Activated CD4-positive, alpha-beta memory T cell treated with anti-CD3 and anti-CD28 coated beads for 36 hours (primary cell): ENCODE measurements around the gene HARS2. TPM values are rescaled to one million over a fixed set of nuclear protein-coding genes. Genes with fewer than 3 reads are reported as not detected.
"Not testable (repeated sequence)": the region's sequence is repeated elsewhere in the genome, so short reads cannot be mapped to it uniquely, and the experiment has no call there.

Experiments
- CTCF ChIA-PET: fragments of 350-600 bp; sonication (Branson Sonifier 250); formaldehyde crosslinking; loops from one replicate; lab custom pipeline; 2021; ENCODE audit warnings: antibody characterized with exemption, inconsistent platforms; lab: Charles Lee
- POLR2A ChIA-PET: fragments of 350-600 bp; sonication (Branson Sonifier 250); formaldehyde crosslinking; loops from one replicate; lab custom pipeline; 2021; ENCODE audit warnings: antibody characterized with exemption; lab: Charles Lee
- DNase-seq: peaks from one replicate; pipeline ENCODE4 v3.0.0-alpha.2; 2020
- H3K27ac Mint-ChIP-seq: one replicate; pipeline ENCODE4 v1.8.0; 2021; ENCODE audit warnings: mixed read lengths
- H3K27me3 Mint-ChIP-seq: one replicate; pipeline ENCODE4 v1.8.0; 2021; ENCODE audit warnings: mixed read lengths
- H3K36me3 Mint-ChIP-seq: one replicate; pipeline ENCODE4 v1.8.0; 2021; ENCODE audit warnings: mixed read lengths
- H3K4me1 Mint-ChIP-seq: one replicate; pipeline ENCODE4 v1.8.0; 2021; ENCODE audit warnings: low read depth, mixed read lengths
- H3K4me3 Mint-ChIP-seq: one replicate; pipeline ENCODE4 v1.8.0; 2021; ENCODE audit warnings: mild to moderate bottlenecking, mixed read lengths
- H3K9me3 Mint-ChIP-seq: one replicate; pipeline ENCODE4 v1.8.0; 2021; ENCODE audit warnings: mixed read lengths
- intact Hi-C: fragments of 100-400 bp; cut with micrococcal nuclease; formaldehyde crosslinking; loops from one replicate; pipeline ENCODE4 v1.15.1; 2023
- total RNA-seq, 2 experiments: library from RNA; stranded (reverse); gene quantifications; one replicate each; pipeline ENCODE4 v1.2.3, GENCODE V29; 2021

The HARS2 gene, protein sequence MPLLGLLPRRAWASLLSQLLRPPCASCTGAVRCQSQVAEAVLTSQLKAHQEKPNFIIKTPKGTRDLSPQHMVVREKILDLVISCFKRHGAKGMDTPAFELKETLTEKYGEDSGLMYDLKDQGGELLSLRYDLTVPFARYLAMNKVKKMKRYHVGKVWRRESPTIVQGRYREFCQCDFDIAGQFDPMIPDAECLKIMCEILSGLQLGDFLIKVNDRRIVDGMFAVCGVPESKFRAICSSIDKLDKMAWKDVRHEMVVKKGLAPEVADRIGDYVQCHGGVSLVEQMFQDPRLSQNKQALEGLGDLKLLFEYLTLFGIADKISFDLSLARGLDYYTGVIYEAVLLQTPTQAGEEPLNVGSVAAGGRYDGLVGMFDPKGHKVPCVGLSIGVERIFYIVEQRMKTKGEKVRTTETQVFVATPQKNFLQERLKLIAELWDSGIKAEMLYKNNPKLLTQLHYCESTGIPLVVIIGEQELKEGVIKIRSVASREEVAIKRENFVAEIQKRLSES
- 10 to 100 TPM; 26.9 to 28.9 TPM for total RNA-seq

- Mint-ChIP-seq H3K4me3 (peak within 1 kb of the TSS; percentile 100), H3K27me3 (no peaks in the 10 kb centered on the region), H3K4me1 (peaks cover 40% of the 10 kb centered on the region), H3K36me3 (peaks cover 34% of the 10 kb centered on the region), H3K9me3 (no peaks in the 10 kb centered on the region), H3K27ac (peak within 1 kb of the TSS; percentile 99)
- ChIA-PET POLR2A (interaction anchor here (0.5 to 2.8 kb wide), 17 partner anchors 10 to 933 kb away, joined by 3 to 23 read pairs (median 4); partner anchors contain the start of genes ANKHD1, DND1, IK and NDUFA2), CTCF (interaction anchor here (0.6 to 2.1 kb wide), 5 partner anchors 9 to 289 kb away, joined by 3 to 11 read pairs (median 4); partner anchors contain the start of genes WDR55 and ZMAT2)
- peak; percentile 92 for DNase-seq
- intact Hi-C loops = loop anchor here (1.0 kb wide), 5 partner anchors 9 to 290 kb away; partner anchors contain the start of genes ANKHD1, IK, NDUFA2 and WDR55
These were observed at the start of gene HARS2, which contains the start of gene HARS1 for GRCh38 chr5:140690941-140691924. HARS2 (plus strand) TSS chr5:140691455; CDS start chr5:140691649, 194 bp downstream. HARS1 (minus strand) TSS chr5:140691370; CDS start chr5:140691304, 66 bp downstream.

- H3K27me3 Mint-ChIP-seq = no peaks in the 10 kb centered on the region
- no peaks in the 10 kb centered on the region for H3K9me3 Mint-ChIP-seq
- H3K27ac Mint-ChIP-seq = no peak overlapping the region
- POLR2A ChIA-PET = no interaction called here
- no peak for DNase-seq
- no peak overlapping the region for H3K4me3 Mint-ChIP-seq
- CTCF ChIA-PET = interaction anchor here (0.5 to 1.6 kb wide), 2 partner anchors 73 to 269 kb away, joined by 3 to 4 read pairs; no protein-coding TSS in a partner anchor
- peaks cover 45% of the 10 kb centered on the region for H3K4me1 Mint-ChIP-seq
- H3K36me3 Mint-ChIP-seq = peaks cover 35% of the 10 kb centered on the region
- intact Hi-C loops = no loop called here
These were observed 49.5 kb upstream of the HARS2 start for GRCh38 chr5:140641716-140642115.

DNA sequence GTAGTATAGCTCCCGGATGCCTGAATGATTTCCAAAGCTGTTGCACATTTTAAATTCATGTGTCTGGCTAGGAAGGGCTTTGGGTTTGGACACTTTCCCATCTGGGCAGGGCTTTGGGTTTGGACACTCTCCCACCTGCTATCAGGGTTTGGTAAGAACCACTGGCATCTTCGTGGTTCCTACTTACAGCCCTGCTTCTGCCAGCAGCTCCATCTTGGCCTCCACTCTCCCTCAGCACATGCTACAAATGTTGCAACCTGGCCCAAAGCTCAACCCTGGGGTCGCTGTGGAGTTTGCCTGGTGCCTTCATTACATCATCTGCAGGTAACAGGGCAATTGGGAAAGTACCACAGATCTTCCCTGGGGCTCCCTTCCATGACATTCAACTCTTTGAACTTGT is 48.5 kb upstream of the HARS2 start:
- intact Hi-C loops = no loop called here
- H3K27ac Mint-ChIP-seq = no peak overlapping the region
- H3K4me3 Mint-ChIP-seq = no peak overlapping the region
- ChIA-PET POLR2A (interaction anchor here (1.0 kb wide), 1 partner anchor 57 kb away, joined by 3 read pairs; the partner anchor contains the start of gene ZMAT2), CTCF (interaction anchor here (1.1 to 1.6 kb wide), 2 partner anchors 269 to 270 kb away, joined by 3 to 4 read pairs; no protein-coding TSS in a partner anchor)
- H3K36me3 Mint-ChIP-seq = peaks cover 35% of the 10 kb centered on the region
- peaks cover 47% of the 10 kb centered on the region for H3K4me1 Mint-ChIP-seq
- no peaks in the 10 kb centered on the region for H3K27me3 Mint-ChIP-seq
- DNase-seq = no peak
- no peaks in the 10 kb centered on the region for H3K9me3 Mint-ChIP-seq

GRCh38 chr5:140647042-140647419 is 44.2 kb upstream of the HARS2 start:
- intact Hi-C loops = loop anchor here (1.0 kb wide), 4 partner anchors 8 to 53 kb away; partner anchors contain the start of genes HARS1, HARS2, TMCO6 and WDR55
- DNase-seq = no peak
- H3K4me3 Mint-ChIP-seq = peak overlapping the region; percentile 100
- peaks cover 38% of the 10 kb centered on the region for H3K36me3 Mint-ChIP-seq
- no peaks in the 10 kb centered on the region for H3K9me3 Mint-ChIP-seq
- H3K27ac Mint-ChIP-seq = peak overlapping the region; percentile 98
- ChIA-PET POLR2A (interaction anchor here (0.7 to 2.8 kb wide), 19 partner anchors 8 to 245 kb away, joined by 3 to 29 read pairs (median 5); partner anchors contain the start of genes ANKHD1, APBB3, EIF4EBP3 and HARS1), CTCF (interaction anchor here (0.6 to 2.5 kb wide), 15 partner anchors 9 to 407 kb away, joined by 3 to 18 read pairs (median 3); partner anchors contain the start of genes APBB3, CD14, EIF4EBP3 and SLC35A4)
- H3K27me3 Mint-ChIP-seq = no peaks in the 10 kb centered on the region
- H3K4me1 Mint-ChIP-seq = peaks cover 35% of the 10 kb centered on the region

GRCh38 chr5:140658870-140659269 is 32.4 kb upstream of the HARS2 start:
- POLR2A ChIA-PET = no interaction called here
- Mint-ChIP-seq H3K27ac (no peak overlapping the region), H3K27me3 (no peaks in the 10 kb centered on the region), H3K36me3 (peaks cover 73% of the 10 kb centered on the region), H3K9me3 (no peaks in the 10 kb centered on the region), H3K4me3 (no peak overlapping the region), H3K4me1 (peaks cover 4% of the 10 kb centered on the region)
- intact Hi-C loops = no loop called here
- no peak for DNase-seq
- CTCF ChIA-PET = no interaction called here

- H3K4me3 Mint-ChIP-seq, H3K27ac Mint-ChIP-seq, CTCF ChIA-PET, intact Hi-C loops, DNase-seq, H3K27me3 Mint-ChIP-seq, H3K4me1 Mint-ChIP-seq, POLR2A ChIA-PET, H3K9me3 Mint-ChIP-seq: not testable (repeated sequence)
- H3K36me3 Mint-ChIP-seq = peaks cover 64% of the 10 kb centered on the region
These were observed 30.9 kb upstream of the HARS2 start for GRCh38 chr5:140660371-140660770.

DNA sequence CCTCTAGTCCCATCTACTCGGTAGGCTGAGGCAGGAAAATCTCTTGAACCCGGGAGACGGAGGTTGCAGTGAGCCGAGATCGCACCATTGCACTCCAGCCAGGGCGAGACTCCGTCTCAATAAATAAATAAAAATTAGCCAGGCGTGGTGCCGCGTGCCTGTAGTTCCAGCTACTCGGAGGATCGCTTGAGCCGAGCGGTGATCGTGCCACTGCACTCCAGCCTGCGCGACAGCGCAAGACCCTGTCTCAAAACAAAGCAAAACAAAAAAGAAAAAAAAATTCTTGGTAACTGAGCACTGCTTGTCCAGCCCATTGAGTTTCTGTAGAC is 27.3 kb upstream of the HARS2 start:
- DNase-seq = no peak
- Mint-ChIP-seq H3K9me3 (no peaks in the 10 kb centered on the region), H3K4me3 (peak overlapping the region; percentile 99), H3K4me1 (peaks cover 27% of the 10 kb centered on the region), H3K27ac (peak overlapping the region; percentile 94), H3K27me3 (no peaks in the 10 kb centered on the region), H3K36me3 (peaks cover 61% of the 10 kb centered on the region)
- CTCF ChIA-PET = interaction anchor here (1.3 to 2.9 kb wide), 3 partner anchors 12 to 300 kb away, joined by 3 to 11 read pairs (median 4); partner anchors contain the start of genes HARS1 and HARS2
- intact Hi-C loops = loop anchor here (1.0 kb wide), 5 partner anchors 17 to 263 kb away; partner anchors contain the start of genes ANKHD1, HARS1, HARS2 and IK
- POLR2A ChIA-PET = interaction anchor here (0.9 to 3.9 kb wide), 6 partner anchors 17 to 263 kb away, joined by 4 to 29 read pairs (median 6); partner anchors contain the start of genes ANKHD1, EIF4EBP3, HARS1 and HARS2

- H3K9me3 Mint-ChIP-seq = no peaks in the 10 kb centered on the region
- H3K27me3 Mint-ChIP-seq = no peaks in the 10 kb centered on the region
- peak within 1 kb of the TSS; percentile 99 for H3K4me3 Mint-ChIP-seq
- CTCF ChIA-PET = interaction anchor here (1.3 to 2.9 kb wide), 3 partner anchors 12 to 301 kb away, joined by 3 to 11 read pairs (median 4); partner anchors contain the start of genes HARS1 and HARS2
- POLR2A ChIA-PET = interaction anchor here (0.9 to 3.9 kb wide), 10 partner anchors 17 to 263 kb away, joined by 3 to 29 read pairs (median 5); partner anchors contain the start of genes ANKHD1, EIF4EBP3, HARS1 and HARS2
- intact Hi-C loops = loop anchor here (1.0 kb wide), 5 partner anchors 17 to 263 kb away; partner anchors contain the start of genes ANKHD1, HARS1, HARS2 and IK
- peak; percentile 98 for DNase-seq
- peak within 1 kb of the TSS; percentile 94 for H3K27ac Mint-ChIP-seq
- H3K4me1 Mint-ChIP-seq = peaks cover 27% of the 10 kb centered on the region
- H3K36me3 Mint-ChIP-seq = peaks cover 61% of the 10 kb centered on the region
These were observed 26.7 kb upstream of the HARS2 start, which contains the start of gene WDR55 for GRCh38 chr5:140664359-140665119. WDR55 (plus strand) TSS chr5:140664904; CDS start chr5:140664913, 9 bp downstream.

GRCh38 chr5:140671035-140671434 is 20.2 kb upstream of the HARS2 start:
- DNase-seq, H3K27ac Mint-ChIP-seq, intact Hi-C loops, CTCF ChIA-PET, H3K27me3 Mint-ChIP-seq, H3K9me3 Mint-ChIP-seq, H3K4me3 Mint-ChIP-seq: not testable (repeated sequence)
- peaks cover 21% of the 10 kb centered on the region for H3K4me1 Mint-ChIP-seq
- peaks cover 59% of the 10 kb centered on the region for H3K36me3 Mint-ChIP-seq
- POLR2A ChIA-PET = interaction anchor here (0.6 kb wide), 1 partner anchor 23 kb away, joined by 3 read pairs; the partner anchor contains the start of gene IK

DNA sequence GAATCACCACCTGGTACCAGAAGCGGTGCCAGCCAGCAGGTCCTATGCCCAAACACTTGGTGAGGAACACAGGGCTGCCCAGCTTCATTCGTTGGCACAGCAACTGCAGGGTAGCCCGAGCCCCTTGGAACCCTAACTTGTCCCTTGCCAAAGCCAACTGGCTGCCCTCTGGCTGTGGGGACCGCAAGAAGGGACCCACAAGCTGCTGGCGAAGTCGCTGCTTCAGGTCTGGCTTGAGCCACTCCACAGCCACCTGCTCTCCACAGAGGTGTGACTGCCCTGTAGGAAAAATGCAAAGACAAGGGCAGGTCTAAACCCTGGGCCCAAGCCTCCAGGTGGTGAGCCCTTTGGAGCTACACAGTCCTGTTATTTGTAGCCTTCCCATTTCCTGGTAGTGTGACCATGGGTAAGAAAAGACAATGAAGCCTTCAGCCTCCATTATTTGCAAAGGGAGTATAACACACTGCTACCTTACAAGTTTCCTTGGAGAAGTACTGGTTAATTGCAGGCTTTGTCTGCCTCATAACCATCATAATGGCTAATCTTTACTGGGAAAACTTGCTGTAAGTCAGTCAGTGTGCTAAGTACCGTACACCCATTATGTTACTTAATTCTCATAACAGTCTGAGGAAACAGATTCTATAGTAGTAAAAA is 19.7 kb upstream of the HARS2 start:
- POLR2A ChIA-PET = no interaction called here
- CTCF ChIA-PET = no interaction called here
- H3K9me3 Mint-ChIP-seq = no peaks in the 10 kb centered on the region
- intact Hi-C loops = no loop called here
- no peaks in the 10 kb centered on the region for H3K27me3 Mint-ChIP-seq
- H3K4me3 Mint-ChIP-seq = no peak overlapping the region
- H3K4me1 Mint-ChIP-seq = peaks cover 17% of the 10 kb centered on the region
- DNase-seq = no peak
- H3K27ac Mint-ChIP-seq = no peak overlapping the region
- peaks cover 61% of the 10 kb centered on the region for H3K36me3 Mint-ChIP-seq
